Stomach (tissue), 4 donors: ENCODE measurements around the gene SLC16A10.
"Not testable (repeated sequence)": the region's sequence is repeated elsewhere in the genome, so short reads cannot be mapped to it uniquely, and the experiment has no call there.

Experiments
- CTCF ChIP-seq, 7 experiments: fragments of 450-650 bp in 4 of 7; fragments of 200-600 bp in 3 of 7; sonication (generic) in 3 of 7; IDR thresholded peaks; one replicate each; pipeline ENCODE4 v1.5.1; 2016 to 2019; ENCODE audit warnings: antibody characterized with exemption in 7 of 7, control low read depth in 2 of 7, mild to moderate bottlenecking in 1 of 7
- EP300 ChIP-seq: sonication (generic); formaldehyde crosslinking; IDR thresholded peaks from one replicate; pipeline ENCODE4 v1.6.1; 2017; ENCODE audit warnings: antibody characterized with exemption
- POLR2A ChIP-seq, 4 donors: fragments of 450-650 bp; IDR thresholded peaks; one replicate each; pipeline ENCODE4 v1.6.1; 2016; ENCODE audit warnings: antibody characterized with exemption in 4 of 4, control low read depth in 2 of 4, mild to moderate bottlenecking in 1 of 4, moderate library complexity in 1 of 4
- POLR2AphosphoS5 ChIP-seq, 3 donors: sonication (generic); formaldehyde crosslinking; IDR thresholded peaks; one replicate each; pipeline ENCODE4 v1.6.1; 2016; ENCODE audit warnings: antibody characterized with exemption in 3 of 3

GRCh38 chr6:111062860-111063259, 24.4 kb upstream of the SLC16A10 start:
- not testable (repeated sequence) for TF ChIP-seq CTCF (IDR thresholded peaks at IDR 0.05); POLR2AphosphoS5 (IDR thresholded peaks at IDR 0.05); EP300; POLR2A (IDR thresholded peaks at IDR 0.05)
